ENCODE data around the gene C1orf105.

C1orf105 gene

DNA sequence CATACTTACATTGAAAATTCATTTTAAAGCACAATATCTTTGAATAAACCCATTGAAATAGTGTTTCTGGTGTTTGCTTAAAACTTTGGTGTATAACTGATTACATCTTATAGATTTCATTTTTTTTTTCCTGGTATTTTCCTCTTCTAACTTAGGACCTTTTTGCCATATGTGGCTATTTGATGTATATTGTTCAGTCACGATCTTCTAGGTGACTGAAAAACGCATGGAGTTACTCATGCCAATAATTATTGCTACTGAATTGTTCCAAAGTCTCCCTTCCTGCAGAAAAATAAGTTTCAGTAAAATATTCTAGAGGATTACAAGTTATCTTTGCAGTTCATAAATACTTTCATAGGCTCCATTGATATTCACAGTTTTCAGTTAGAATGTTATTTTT, 22.9 kb upstream of the C1orf105 start:
- DNase-seq, result no peak

DNA sequence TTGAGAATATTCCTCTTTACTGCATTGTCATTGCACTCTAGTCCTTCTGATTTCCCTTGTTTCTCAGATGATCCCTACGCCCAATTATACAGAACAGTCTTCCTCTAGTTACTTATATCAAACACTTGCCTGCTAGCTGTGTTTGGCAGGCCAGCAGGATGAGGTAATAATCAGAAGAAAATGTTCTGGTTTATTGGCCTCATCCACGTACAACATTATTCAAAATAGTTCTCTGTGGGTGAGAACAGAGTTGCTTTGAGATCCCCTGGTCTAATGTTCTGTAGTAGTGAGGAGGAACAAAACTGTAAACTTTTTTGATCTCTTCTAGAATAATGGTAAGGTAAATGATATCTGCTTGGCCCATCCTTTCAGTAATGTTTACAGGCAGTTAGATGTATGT, 22.3 kb upstream of the C1orf105 start:
- no peak for DNase-seq

DNA sequence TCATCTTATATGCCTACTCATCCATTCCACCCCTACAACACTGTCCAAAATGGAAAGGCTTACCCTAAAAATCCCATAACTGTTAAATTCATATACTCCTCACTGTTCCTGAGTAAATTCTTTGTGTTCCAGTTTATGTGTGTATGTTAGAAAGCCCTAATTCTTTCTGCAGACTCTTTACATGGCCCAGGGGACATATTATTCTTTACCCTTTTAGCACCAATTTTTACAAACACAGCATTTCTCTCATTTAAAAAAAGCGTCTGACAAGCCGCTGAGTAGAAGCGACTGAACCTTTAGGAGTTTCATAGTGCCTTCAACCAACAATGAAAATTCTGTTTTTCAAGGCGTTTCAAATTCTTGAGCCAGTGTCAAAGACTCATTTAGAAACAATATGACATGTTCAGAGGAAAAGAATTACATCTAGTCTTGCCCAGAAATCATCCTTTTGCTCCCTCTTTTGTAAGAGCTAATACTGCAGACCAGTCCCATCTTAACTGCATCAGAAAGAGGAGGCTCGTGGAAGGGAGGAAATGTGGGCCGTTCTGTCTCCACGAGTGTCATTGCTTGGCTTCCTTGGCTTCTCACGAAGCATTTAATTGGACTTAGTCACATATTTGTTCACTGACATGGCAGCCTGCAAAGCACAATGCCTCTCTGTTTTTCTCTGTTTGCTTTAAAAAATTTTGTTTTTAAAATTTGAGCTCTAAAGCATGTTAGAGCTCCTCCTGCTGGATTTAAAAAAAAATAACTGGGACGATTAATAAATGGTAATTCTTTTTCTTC, 21.3 kb upstream of the C1orf105 start:
- DNase-seq, result peak; percentile 27

DNA sequence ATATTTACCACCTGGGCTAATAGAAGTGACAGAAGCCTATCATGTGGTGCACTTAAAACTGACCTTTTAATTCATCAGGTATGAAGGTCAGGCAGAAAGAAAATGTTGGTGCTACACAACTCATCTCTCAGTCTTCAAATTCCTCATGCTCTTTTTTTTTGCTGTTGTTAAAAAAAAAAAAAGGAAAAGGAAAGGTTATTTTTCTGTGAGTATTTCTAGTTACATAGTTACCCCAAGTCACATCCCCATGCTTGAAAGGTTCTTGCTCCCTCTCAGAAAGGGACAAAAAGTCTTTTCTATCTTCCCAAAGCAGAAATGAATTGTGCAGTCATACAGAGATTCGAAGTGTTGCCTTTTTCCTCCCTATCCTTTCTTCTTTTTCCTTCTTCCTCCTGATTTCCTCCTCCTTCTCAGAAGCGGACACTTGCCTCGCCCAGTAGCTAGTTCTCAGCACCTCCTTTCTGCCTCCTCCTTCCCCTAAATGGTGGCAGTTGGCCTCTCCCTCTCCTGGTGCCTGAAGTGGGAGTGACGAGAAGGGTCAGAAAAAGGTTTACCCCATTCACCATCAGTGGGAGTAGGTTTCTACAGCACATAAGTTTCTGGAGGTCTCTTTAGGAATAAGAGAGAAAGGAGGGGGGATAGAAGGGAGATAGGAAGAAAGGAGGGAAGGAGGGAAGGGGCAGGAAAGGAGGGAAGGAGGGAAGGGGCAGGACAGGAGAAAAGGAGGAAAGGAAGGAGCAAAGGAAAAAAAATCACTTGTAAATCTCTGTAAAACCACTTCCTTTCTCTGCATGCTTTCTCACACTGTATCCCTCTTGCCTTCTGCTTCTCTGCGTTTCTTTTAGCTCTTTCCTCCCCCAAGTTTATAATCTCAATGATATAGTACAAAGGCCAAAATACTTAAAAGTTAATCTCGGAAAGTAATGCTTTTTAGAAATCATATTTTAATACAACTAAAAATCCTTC, 20.4 kb upstream of the C1orf105 start:
- DNase-seq, result no peak

DNA sequence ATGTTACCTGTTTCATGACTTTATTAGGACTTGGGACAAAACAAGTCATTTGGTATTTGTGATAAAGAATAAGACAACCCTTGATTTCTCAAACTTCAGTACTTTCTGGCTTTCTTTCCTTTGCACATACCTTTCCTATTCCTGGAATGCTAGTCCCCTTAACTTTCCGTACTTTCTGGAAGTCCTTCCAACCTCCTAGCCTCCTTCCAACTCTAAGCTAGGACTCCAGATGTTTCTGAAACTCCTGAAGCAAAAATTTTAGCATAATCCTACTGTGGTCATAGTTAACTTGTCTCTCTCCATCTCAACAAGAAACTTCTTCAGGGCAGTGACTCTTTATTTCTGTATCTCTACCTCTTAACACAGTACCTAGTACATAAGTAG, 19.8 kb upstream of the C1orf105 start:
- no peak for DNase-seq

DNA sequence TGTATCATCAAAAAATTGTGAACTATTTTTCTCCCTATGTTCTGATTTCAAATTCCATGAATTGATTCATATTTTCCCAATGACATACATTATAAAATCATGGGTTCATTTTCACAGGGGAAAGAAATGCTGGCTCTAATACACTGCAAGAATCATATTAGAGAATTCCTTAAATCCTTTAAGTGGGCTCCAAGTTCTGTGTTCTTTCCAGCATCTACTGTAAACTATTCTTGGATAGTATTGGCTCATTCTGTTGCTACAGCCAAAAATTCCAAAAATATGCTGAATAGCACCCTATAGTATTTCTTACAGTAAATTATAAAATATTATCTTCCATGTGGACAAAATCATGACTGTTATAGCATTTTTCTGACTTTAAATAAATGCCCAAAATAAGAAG, 19.0 kb upstream of the C1orf105 start:
- no peak for DNase-seq

DNA sequence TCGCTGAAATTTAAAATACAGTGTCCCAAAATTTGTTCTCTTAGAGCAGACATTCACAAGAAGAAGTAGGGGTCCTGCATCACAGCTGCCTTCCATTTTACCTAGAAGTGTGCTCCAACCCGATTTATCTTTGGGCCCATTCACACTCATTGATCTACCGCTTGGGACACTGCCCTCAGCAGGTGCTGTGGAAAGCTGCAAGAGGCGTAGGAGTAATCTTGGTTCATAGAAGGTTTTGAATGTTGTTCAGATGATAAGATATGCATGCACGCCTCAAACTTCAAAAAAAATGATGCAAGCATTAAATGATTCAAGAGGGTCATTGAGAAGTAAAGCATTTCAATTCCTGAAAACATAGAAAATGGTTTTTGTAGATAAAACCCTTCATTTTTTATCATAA, 18.6 kb upstream of the C1orf105 start:
- DNase-seq, result no peak

DNA sequence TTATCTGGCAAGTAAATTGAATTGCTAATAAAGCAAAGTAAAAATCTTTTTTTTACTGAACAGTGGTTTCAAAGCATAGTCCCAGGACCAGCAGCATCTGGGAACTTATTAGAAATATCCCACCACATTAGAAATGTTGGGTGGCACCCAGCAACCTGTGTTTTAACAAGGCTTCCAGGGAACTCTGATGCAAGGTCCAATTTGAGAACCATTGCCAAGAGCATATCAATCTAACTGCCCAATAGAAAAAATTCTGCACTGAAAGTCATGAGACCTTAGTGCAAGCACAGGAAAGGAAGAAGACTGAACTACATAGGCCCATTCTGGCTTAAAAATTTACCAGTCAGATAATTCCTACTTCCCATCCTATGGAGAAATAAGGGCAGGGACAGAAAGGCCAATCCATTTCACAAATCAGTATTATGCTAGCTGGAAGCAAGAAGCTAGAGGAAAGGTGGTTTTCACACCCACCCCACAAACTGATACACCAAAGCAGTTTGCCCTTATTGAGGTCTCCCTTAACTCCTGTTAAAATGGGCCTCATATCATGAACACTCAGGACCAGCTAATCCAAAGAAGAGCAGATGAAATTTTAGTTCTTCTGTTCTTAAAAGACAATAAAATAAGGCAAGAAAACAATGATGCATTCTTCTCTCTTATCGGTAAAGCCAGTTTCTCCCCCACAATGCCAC, 17.5 kb upstream of the C1orf105 start:
- DNase-seq, result no peak

DNA sequence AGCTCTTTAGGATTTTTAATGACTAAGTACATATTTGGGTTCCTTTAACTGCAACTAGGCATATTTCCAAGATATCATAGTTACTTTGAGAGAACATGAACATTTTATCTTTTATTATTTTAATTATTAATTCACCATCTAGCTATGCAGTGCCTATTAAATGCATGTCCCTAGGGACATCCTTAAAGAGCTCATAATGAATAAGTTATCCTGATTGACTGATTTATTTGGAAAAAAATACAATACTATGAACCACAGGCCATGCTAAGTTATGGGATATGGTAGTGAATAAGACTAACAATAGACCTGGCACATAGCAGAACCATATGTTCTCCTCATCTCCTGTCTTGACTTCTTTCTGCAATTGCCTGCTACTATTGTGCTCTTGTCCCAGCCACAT, 16.4 kb upstream of the C1orf105 start:
- DNase-seq, result no peak

DNA sequence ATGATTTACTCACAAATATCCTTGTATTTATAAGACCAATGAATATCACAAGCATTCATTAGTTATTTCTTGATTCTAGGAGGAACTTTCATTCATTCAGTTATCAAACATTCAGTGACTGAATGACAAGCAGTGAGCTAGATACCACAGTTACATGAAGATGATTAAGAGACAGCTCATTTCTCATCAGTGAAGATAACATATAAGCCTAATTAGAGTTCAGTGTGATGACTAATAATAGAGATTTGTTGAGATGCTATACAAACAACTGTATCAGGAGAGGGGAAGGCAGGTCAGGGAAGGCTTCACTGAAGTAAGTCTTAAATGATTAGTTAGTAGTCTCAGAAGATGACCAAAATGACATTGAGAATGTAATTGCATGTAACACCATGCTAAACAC, 14.6 kb upstream of the C1orf105 start:
- DNase-seq, result no peak

DNA sequence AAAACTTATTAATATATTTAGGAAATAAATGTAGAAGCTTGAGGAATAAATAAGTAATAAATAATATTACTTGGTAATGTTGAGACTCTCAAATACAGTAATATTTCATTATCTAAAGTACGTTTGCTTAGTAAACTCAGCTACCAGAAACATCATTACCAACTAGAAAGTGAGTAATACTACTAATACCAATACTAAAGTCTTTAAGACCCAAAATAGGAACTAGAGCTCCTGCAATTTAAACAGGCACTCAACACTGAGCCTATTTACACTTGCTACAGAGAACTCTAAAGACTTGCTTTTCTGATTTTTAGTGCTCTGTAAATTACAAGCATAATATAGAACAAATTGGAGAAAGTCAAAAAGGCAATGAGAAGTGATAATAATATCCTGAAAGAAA, 13.5 kb upstream of the C1orf105 start:
- no peak for DNase-seq

DNA sequence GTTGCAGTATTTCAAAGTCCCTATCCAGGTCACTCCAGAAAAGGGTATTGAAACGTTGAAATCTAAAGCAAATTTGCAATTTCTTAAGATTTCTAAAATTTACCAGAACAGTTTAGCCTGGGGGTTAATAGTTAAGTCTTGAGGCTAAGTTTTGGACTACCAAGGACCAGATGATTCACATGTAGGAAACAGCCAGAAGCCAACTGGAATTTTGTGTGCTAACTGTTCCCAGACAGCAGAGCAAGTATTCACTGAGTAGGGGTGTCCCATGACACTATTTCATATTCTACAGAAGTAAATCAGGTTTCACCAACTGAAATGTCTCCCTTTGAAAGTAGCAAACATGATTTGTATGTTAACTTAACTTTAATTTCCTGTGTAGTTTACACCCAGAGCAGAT, 11.5 kb upstream of the C1orf105 start:
- DNase-seq, result no peak

DNA sequence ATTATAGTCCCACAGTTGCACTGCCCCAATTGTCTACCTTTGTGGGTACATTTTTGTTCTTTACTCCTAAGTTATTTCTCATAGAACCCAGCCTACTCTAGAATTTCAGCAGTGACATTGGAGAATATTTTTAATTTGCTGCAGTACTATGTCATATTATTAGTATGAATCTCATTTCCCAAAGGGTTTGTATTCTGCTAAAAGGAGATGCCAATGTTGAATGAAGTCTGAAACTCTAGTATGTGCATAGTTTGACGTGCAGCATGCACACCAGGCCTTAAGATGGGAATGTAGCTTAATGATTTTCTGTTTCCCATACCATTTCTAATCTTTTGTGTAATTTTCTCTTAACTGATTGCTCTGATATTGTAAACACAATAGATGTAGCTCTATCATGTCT, 10.5 kb upstream of the C1orf105 start:
- DNase-seq, result no peak

DNA sequence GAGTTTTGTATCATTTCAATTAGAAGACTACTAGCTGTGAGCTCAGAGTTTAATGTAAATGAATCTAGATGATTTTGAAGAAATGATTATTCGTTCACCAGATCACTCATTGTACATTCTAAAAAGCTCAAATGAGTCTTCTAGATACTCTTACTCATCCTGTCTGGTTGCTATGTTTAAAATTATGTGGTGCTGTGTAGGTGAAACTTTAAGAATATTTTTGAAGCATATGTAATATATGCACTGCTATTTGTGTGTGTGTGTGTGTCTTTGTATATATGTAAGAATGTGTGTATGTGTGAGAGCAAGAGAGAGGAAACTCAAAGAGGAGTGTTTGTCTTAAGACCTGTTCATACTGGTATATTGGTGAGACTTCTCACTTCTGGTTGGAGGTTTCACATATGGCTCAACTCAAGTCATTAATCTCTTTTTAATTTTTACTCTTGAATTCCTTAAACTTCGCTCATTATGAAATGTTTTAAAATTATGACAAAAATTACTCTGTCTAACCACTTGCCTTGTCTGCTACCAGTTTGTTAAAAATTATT, 8.6 kb upstream of the C1orf105 start:
- no peak for DNase-seq

DNA sequence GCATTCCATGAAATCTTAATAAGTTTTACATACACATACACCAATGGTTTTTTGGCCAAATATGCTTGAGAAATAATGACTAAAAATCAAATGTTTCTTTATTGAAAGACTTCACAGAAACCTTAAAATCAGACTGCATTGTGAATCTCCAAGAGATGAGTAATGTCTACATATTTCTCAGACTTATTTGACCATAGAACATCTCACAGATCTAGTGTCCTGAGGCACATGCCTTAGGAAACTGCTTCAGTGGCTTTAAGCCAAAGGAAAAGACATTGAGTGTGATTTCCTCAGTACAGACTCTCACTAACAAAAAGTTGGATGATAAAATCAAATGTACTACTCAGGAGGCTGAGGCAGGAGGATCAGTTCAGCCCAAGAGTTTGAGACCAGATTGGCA, 6.2 kb upstream of the C1orf105 start:
- DNase-seq, result no peak

DNA sequence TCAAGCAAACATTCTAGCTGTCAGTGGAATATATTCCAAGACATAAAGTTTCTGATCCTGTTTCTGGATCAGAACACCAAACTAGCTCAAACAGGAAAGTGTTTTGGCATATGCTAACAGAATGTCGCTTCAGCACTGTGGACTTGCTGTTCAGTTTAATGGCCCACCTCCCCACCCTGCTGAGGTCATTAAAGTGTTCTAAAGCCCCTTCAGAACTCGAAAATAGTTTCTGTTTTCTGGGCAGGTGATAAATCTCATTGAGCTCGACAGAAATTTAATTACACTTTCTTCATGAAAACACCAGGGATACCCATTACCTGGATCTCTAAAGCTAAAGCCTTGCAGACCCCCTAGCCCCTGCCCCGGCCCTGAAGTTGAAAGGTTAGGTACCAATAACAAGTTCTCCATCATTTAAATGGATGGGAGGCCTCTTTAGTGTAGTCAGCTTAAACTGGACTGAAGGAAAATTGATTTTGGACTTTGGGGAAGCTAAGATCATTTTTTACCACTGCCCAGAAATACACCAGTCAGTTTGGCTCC, 3.9 kb upstream of the C1orf105 start:
- no peak for DNase-seq

DNA sequence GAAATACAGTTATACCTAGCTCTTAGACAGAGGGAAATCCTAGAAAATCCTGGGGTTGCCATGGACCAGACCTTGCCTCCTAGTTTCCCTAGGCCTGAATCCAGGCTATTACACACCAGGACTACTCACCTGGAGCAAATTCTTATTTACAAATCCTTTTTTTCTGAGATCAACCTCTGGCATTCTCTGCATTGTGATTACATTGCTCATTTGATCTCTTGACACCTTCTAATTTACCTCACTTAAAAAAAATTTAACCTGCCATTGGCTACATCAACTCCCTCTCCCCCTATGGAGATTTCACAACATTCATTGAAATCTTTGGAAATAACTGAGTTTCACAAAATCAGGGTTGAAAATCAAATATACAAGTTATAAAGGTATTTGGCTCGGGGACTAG, 2.9 kb upstream of the C1orf105 start:
- DNase-seq, result no peak

DNA sequence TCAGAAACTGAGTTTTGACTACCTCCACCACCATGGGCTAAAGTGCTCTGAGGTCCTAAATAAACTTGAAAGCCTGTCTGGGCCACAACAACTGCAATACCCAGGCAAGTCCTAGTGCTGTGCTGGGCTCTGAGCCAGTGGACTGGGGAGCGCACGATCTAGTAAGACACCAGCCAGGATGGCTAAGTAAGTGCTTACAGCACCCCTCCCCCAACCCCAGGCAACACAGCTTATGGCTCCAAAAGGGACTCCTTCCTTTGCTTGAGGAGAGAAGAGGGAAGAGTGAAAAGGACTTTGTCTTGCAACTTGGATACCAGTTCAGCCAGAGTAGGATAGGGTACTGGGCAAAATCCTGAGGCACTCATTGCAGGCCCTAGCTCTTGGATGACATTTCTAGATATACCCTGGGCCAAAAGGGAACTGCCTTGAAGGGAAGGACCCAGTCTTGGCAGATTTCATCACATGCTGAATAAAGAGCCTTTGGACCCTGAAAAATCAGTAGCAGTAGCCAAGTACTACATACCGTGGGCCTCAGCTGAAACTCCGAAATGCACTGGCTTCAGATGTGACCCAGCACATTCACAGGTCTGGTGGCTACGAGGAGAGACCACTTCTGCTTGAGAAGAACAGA, 1.6 kb downstream of the C1orf105 start:
- DNase-seq, result no peak

DNA sequence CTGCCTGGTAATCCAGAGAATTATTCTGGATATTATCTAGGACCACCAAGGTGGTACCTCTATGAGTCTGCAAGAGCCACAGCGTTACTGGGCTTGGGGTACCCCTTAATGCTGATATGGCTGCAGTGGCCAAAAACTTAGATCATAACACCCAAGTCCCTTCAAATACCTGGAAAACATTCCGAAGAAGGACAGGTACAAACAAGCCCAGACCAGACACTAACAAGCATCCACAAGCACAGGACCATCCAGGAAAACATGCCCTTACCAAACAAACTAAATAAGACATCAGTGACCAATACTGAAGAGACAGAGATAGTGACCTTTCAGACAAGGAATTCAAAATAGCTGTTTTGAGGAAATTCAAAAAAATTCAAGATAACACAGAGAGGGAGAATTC, 2.9 kb downstream of the C1orf105 start:
- no peak for DNase-seq

DNA sequence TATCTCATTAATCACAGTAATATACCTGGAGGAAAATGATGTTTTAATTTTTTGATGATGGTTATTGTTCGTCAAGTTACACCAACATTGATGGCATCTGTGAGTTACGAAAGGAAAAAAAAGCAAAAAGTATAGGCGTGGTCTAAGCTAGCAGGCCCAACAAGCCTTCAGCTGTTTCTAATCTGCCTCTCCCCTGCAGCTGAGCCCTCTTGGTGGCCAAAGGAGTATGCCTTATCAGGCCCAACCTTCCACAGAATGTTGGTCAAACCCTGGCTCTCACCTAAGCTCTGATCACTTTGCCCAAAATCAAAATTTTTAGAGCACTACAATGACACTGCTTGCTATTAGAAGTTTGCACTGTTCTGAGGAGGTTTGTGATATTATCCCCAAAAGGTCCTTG, 4.9 kb downstream of the C1orf105 start:
- no peak for DNase-seq

DNA sequence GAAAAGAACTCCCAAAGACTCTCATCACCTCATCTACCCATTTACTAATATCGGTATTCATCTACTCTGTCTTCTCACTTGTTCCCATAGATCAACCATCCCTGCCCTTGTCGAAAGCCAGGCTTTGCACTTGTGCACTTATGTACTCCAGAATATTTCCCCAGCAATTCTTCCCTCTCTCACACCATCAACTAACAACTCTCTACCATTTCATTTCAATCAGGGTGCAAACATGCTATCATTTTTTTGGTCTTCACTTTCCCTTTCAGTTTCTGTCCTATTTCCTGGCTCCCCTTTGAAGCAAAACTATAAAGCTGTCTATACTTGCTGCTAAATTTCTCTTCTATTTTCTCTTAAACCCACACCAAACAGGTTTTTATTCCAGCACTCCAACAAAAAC, 6.7 kb downstream of the C1orf105 start:
- no peak for DNase-seq

DNA sequence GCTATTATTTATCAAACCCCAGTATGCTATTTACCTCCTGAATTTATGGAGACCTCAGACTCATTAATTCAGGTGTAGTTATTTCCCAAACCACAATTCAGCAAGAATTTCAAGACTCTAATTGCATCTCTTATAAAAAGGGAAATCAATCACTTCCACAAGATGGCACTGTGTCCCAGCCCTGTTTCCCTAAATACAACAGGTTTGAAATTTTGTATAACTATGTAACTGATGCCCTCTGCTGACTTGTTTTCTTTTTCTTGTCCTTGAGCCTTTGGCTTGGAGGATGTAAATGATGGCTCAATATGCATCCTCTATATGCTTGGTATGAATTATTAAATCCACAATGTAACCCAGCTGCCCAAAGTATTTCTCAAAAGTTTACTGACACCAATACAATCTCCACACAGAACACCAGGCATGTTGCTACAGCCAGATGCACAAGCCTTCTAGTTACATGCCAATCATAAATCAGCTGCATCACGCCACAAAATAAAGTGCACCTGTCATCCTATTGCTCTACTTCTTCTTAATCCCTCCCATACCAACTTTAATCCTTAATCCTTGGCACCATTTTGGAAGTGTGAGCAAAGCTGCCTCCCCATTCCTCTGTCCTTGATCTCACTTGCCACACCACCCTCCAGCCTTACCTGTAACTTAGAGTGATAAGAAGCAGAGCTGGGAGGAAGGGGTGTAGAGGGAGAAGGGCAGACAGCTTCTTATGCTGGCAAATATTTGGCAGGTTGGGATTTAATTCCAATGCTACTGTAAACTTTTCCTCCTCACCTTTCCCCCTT, 9.0 kb downstream of the C1orf105 start:
- peak; percentile 21 for DNase-seq
